Measurements from ENCODE around the gene CADPS.

Gene CADPS

DNA sequence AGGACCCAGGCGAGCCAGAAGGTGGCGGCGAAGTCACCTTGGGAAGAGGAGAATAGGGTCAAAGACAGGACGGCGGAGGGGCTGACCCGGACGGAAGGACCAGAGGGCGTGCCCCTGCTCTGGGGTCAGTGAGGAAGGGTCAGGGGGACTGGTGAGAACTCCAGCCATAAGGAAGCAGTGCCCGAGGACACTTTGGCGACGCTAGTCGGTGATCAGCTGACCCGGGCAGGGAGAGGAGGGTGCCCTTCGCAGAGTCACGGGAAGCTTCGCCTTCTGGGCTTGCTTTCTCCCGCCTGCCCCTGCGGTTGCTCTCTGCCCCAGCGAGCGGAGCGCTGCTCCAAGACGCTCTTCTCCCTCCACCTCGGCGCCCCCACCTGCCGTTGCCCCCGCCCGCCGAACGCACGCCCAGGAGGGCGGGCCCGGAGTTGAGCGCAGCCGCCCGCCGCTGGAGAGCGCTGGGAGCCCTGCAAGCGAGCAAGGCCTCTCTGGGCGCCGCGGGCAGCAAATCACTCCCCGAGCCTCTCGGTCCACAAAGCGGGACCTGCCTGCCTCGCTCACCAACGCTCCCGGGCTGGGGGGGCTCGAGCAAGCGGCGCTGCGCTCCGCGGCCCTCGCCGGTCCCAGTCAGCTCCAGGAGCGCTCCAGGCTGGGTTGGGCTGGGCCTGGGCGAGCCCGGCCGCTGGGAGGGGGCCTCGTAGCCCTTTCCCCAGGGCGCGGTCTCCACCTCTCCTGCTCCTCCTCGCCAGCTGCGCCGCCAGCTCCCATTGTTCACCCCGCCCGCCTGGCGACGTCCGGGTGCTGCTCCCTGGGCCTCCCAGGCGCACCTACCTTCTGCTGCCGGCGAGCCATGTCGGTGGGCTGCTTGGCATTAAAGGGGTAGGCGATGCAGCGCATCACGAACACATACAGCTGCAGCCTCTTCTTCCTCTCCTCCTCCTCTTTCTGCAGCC lies 1.2 kb downstream of the CADPS start:
- no peak for DNase-seq (ENCODE audit: low read depth)

DNA sequence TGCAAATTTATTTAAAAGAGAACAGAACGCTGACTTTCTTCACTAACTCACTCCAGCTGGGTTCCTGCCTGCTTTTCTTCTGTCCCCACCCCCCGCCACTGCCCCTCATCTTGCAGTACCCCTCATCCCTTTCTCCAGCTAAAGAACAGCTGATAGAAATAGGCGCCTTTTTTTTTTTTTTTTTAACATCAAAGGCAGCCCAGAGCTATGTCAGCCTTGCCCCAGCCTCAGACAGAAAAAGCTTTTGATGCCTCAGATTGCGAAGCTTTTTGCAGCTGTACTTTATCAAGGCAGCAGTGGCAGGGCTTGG lies 1.8 kb downstream of the CADPS start:
- DNase-seq (ENCODE audit: low read depth), result no peak

DNA sequence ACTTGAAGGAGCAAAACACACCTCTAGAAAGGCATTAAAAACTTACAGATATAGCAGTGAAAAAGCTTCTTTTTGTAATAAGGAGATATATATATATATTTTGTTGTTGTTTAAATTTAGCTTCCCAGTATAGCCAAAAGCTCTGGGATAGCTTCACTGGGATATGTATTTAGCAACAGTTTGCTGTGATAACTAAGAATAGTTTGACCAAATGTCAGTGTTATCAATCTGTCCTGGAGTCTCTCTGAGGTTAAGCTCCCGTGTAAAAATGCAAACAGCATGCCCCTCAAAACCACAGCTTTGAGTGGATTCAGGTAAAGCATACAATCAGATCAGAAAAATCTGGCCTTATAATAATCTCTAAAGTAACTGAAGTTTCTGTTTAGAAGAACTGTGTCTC lies 2.9 kb downstream of the CADPS start:
- no peak for DNase-seq (ENCODE audit: low read depth)

GRCh38 chr3:62870321-62870720 lies 4.9 kb downstream of the CADPS start:
- DNase-seq (ENCODE audit: low read depth), result peak; percentile 75

GRCh38 chr3:62863648-62864047 lies 11.6 kb downstream of the CADPS start:
- DNase-seq (ENCODE audit: low read depth), result no peak

GRCh38 chr3:62859203-62859791 lies 15.9 kb downstream of the CADPS start:
- DNase-seq (ENCODE audit: low read depth), result no peak

GRCh38 chr3:62845996-62846395 lies 29.2 kb downstream of the CADPS start:
- no peak for DNase-seq (ENCODE audit: low read depth)

DNA sequence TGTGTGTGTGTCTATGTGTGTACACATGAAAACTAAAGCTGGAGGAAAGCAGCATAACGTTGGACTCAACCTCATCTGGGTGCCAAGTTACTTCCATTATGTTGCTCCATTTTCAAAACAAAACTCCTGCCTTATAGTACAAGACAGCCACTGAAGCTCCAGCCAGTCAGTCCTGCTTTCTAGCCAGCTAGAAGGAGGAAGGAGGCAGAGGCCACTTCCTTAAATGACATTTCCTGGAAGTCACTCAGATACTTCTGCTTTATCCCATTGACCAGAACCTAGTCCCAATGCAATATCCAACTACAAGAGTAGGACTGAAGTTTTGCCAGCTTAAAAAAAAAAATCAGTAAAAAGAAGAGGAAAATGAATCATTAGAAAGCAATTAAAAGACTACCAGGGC lies 31.7 kb downstream of the CADPS start:
- no peak for DNase-seq (ENCODE audit: low read depth)

- no peak for DNase-seq (ENCODE audit: low read depth)
Measured at GRCh38 chr3:62839748-62840147, 35.5 kb downstream of the CADPS start.

GRCh38 chr3:62837145-62837787 lies 38.0 kb downstream of the CADPS start:
- no peak for DNase-seq (ENCODE audit: low read depth)

- no peak for DNase-seq (ENCODE audit: low read depth)
Measured at GRCh38 chr3:62835554-62836236, 39.5 kb downstream of the CADPS start.

- DNase-seq (ENCODE audit: low read depth), result no peak
Measured at GRCh38 chr3:62833538-62833937, 41.7 kb downstream of the CADPS start.

GRCh38 chr3:62832553-62832952 lies 42.7 kb downstream of the CADPS start:
- no peak for DNase-seq (ENCODE audit: low read depth)

DNA sequence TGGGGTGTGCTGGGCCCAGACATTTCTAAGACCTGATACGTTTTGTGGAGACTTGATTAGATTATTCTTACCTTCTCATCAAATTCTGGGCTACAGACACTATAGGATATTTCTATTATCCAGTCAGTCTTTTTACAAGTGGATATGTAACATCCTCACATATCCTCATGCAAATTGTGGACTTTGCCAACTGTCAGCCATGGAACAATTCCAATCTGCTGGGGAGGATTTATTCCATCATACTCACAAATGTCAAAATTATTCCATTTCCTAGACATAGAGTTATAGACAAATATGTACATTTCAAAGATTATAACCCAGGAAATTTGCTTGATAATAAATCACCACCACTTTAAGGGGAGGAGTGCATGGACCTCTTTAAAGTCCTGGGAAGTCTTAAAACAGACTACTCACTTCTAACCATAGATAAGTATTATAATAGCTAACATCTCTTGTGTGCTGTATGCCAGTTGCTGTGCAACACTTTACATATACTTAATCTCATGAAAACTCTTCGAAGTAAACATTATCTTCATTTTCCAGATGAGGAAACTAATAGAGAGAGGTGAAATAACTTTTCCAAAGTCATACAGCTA lies 44.4 kb downstream of the CADPS start:
- DNase-seq (ENCODE audit: low read depth), result no peak

DNA sequence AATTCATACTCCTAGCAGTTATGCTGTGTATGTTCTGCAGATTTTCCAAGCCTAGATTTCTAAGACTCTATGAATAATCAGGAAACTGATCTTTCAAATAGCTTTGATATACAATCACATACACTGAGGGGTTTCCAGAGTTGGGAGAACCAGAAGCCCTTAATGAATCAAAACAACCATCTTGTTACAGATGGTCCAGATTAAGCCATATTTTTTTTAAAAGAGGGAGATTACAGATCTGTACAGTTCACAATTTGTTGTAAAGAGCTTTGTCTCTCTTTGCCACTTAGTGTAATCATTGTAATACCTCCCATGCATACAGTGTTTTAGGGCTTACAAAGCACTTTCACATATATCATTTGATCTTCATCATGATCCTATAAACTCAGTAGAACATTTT lies 47.7 kb downstream of the CADPS start:
- no peak for DNase-seq (ENCODE audit: low read depth)

GRCh38 chr3:62824965-62825592 lies 50.1 kb downstream of the CADPS start:
- DNase-seq (ENCODE audit: low read depth), result no peak

- DNase-seq (ENCODE audit: low read depth), result no peak
Measured at GRCh38 chr3:62823461-62824050, 51.7 kb downstream of the CADPS start.

GRCh38 chr3:62822905-62823304 lies 52.3 kb downstream of the CADPS start:
- no peak for DNase-seq (ENCODE audit: low read depth)

GRCh38 chr3:62818347-62818746 lies 56.9 kb downstream of the CADPS start:
- DNase-seq (ENCODE audit: low read depth), result no peak

GRCh38 chr3:62817678-62818077 lies 57.5 kb downstream of the CADPS start:
- DNase-seq (ENCODE audit: low read depth), result no peak

- DNase-seq (ENCODE audit: low read depth), result peak; percentile 15
Measured at GRCh38 chr3:62815981-62816380, 59.2 kb downstream of the CADPS start.
